CD4-positive, alpha-beta T cell treated with Interleukin-15 for 1 hour (primary cell): ENCODE data around the gene TSPAN9.

Experiments used
- DNase-seq: peaks from one replicate; pipeline ENCODE4 v3.0.0-alpha.2; 2020

TSPAN9 gene

GRCh38 chr12:3307389-3307788 lies 230.2 kb downstream of the TSPAN9 start:
- DNase-seq, result no peak

- no peak for DNase-seq
These were observed 230.9 kb downstream of the TSPAN9 start for GRCh38 chr12:3308063-3308462.

GRCh38 chr12:3308609-3309008 lies 231.4 kb downstream of the TSPAN9 start:
- DNase-seq, result no peak

GRCh38 chr12:3309805-3310204 lies 232.6 kb downstream of the TSPAN9 start:
- DNase-seq, result no peak

GRCh38 chr12:3310271-3311026 lies 233.3 kb downstream of the TSPAN9 start:
- DNase-seq, result no peak

GRCh38 chr12:3311027-3311402 lies 233.8 kb downstream of the TSPAN9 start:
- no peak for DNase-seq

GRCh38 chr12:3311491-3312103 lies 234.4 kb downstream of the TSPAN9 start:
- DNase-seq, result no peak

GRCh38 chr12:3313066-3313465 lies 235.9 kb downstream of the TSPAN9 start:
- no peak for DNase-seq

GRCh38 chr12:3313675-3314663 lies 236.8 kb downstream of the TSPAN9 start:
- no peak for DNase-seq

- no peak for DNase-seq
These were observed 238.1 kb downstream of the TSPAN9 start for GRCh38 chr12:3315201-3315661.

- DNase-seq, result no peak
These were observed 239.7 kb downstream of the TSPAN9 start for GRCh38 chr12:3316776-3317480.

GRCh38 chr12:3317481-3317815 lies 240.3 kb downstream of the TSPAN9 start:
- DNase-seq, result no peak

- no peak for DNase-seq
These were observed 240.8 kb downstream of the TSPAN9 start for GRCh38 chr12:3317841-3318501.

GRCh38 chr12:3319723-3320492 lies 242.7 kb downstream of the TSPAN9 start:
- no peak for DNase-seq

GRCh38 chr12:3320881-3321509 lies 243.8 kb downstream of the TSPAN9 start:
- DNase-seq, result no peak

- DNase-seq, result no peak
These were observed 244.7 kb downstream of the TSPAN9 start for GRCh38 chr12:3321881-3322280.

- no peak for DNase-seq
These were observed 246.0 kb downstream of the TSPAN9 start for GRCh38 chr12:3323002-3323685.

GRCh38 chr12:3325736-3326135 lies 248.6 kb downstream of the TSPAN9 start:
- DNase-seq, result no peak

GRCh38 chr12:3326156-3326849 lies 249.1 kb downstream of the TSPAN9 start:
- DNase-seq, result no peak
